NCI-H2081 (cell line): ENCODE data around the gene C9.
"Not testable (repeated sequence)": the region's sequence is repeated elsewhere in the genome, so short reads cannot be mapped to it uniquely, and the experiment has no call there.

Experiments
- DNase-seq, 2 experiments: peaks; one replicate each; lab custom pipeline; 2025; lab: John Stamatoyannopoulos, UW

The C9 gene

GRCh38 chr5:39371367-39371635 lies 7.0 kb upstream of the C9 start:
- no peak for DNase-seq

DNA sequence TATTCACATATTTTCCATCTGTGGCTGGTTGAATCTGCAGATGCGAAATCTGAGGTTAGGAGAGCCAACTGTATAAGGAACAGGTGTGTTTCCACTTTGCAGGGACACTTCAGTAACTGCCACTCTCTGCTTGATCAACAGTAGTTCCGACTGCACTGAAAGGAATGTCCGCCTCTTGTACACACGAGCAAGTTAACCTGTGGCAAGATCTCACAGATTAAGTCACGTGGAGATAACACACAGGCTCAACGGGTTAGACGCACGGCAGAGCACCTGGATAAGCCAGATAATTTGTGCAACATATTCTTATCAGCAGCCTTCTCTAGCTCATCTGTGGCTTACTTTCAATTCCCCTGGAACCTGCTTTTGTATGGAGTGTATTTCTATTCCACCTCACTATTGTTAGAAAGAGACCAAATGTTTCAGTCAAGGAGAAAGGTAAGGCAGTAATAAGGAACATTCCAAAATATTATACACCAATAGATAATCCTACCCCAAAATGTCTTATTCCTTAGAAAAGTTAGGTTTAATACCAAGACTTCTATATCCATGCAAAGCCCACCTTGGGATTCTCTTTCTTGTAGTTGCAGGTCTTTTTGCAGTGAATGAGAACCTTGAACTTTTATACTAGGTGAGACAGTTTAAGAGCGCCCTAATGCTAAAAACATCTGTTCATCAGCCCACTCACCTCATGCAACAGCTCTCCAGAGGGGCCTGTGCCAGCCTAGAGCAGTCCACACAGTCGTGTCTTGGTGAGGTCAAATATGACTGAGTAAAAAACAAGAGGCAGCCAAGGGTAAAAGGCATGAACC lies 6.5 kb upstream of the C9 start:
- DNase-seq = no peak

DNA sequence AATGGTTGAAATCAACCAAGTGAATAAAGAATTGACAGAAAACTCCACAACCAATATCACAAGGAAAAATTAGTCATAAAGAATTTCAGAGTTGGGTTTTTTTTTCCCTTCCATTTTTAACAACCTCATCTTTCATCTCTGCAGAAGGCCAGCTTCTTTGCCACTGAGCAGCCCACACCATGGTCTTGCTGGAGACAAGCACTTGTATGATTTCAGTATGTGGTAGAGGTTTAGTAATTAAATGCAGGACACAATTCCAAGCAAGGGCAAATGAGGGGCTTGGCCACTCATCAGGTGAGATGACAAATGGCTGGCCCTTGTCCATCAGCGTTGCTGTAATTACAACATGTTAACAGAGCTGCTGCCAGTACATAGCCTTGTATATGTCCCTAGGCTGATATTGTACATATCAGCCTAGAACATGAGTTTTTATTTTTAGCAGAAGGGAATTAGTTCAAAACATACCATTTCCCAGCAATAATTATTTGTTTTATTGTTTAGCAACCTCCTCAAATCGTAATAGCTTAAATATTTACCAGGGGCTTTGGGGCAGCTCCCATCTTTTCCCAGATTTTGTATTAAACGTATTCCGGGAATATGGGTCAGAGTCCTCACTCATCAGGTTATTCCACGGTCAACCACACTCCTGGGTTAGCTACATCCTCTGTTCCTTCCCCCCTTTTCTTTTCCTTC lies 5.0 kb upstream of the C9 start:
- no peak for DNase-seq

- DNase-seq = no peak
Observed at GRCh38 chr5:39368116-39368515, 3.8 kb upstream of the C9 start.

DNA sequence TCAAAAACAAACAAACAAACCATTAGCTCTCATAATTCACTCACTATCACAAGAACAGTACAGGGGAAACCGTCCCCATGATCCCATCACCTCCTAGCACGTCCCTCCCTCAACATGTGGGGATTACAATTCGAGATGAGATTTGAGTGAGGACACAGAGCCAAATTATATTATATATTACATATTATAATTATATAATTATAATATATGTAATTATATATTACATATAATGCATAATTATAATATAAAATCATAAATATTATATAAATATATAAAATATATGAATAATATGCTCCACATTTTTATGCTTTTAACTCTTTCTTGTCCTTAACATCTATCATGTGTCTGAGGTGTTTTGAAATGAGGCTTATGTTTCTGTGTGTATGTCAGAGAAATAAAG lies 3.4 kb upstream of the C9 start:
- DNase-seq = no peak

DNA sequence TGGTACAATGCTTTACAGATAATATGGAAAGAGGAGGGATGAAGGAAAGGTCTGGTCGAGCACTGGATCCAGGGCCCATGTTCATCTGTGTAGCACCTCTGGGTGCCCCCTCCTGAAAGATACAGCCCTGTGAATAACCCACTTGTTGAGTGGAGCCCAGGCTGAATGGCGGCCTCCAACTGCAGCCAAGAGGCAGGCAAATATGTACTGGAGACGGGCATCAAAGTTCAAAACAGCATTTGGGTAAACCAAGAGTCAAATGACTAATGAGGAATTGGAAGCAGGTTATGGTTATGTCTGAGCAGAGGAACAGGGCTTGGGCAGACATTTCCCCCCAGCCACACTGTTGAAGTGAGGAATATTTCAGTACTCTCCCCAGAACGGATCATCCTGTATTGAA lies 1.1 kb downstream of the C9 start:
- no peak for DNase-seq

DNA sequence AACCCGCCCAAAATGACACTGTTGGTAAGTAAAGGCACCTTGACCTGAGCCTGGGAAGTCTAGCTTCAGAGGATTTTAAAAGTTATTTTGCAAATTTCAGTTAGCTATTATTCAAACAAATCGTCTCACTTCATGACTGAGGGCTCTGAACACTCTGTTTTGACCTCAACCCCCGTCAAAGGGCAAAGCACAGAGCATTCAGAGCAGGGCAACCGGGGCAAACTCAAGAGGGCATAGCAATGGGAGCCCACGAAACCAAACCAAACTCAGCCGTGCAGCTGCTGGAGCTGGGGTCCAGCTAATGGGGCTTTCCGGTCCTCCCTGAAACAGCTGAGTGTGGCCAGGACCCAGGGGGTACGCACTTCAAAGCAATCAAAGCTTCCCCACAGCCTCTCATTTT lies 1.6 kb downstream of the C9 start:
- no peak for DNase-seq

DNA sequence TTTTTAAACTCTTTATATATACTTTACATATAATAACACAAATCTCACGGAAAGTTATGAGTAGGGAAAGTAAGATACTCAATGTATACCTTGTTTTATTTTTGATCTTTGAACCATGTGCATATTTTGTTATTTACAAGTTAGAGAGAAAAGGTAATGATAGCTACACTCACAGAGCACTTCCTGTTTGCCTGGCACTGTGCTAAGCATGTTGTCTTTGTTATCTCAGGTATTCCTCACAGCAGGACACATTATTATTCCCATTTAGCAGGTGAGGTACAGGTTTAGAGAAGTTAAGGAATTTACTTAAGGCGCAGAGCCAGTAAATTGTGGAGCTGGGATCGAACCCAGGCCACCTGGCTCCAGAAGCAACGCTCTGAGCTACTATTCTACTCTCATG lies 3.0 kb downstream of the C9 start:
- no peak for DNase-seq

DNA sequence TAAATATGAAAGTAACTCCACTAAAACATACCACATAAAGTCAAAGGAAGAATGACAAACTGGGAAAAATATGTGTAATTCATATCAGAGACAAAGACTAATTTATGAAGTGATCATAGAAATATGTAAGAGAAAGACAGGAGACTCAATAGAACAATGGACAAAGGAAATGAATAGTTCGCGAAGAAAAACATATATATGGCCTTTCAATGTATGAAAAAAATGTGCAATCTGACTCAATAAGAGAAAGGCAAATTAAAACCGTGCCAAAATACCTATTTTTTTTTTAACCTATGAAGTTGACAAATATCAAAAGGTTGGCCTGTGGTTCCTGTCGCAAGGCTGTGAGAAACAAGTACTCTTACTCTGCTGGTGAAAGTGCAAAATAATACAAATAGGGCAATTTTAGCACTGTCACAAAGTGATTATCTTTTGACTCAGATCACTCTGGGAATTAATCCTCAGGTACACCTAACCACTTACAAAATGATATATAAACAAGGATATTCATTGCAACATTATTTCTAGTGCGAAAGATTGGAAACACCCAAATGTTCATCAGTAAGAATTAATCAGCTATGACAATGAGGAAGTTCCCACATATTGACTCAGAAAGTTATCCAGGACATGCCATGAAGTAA lies 3.7 kb downstream of the C9 start:
- DNase-seq = no peak

DNA sequence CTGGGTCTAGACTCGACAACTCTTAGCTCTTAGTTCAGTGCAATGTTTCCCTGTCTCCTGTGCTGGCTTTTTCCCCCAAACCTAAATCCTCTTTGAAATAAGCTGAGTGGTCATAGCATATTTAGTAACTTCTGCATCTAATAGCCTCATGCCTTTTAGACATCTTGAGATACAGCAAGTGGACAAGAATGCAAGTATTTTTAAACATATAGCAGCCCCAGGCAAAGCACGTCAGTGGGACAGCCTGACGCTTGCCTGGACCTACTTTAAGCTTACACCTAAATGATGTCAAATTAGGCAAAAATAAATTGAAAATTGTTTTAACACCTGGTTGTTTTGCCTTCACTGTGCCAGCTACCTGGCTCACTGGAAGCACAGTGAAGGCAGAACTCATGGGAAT lies 8.0 kb downstream of the C9 start:
- no peak for DNase-seq

DNA sequence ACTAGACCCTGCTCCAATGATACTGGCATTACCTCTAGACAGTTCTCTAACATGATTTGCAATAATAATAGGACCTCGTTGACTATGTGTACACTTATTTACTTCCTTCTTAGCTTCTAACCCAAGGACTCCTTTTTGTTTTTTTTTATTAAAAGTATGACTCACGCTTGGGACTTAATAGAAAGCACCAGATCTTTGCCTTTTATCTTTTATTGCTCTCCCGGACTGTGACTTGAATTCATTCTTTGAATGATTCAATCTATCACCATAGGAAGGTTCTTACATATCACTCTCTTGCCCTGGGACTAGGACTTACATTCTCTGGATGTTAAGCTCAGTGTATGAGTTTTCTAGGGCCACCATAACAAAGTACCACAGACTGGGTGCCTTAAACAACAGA lies 9.0 kb downstream of the C9 start:
- DNase-seq = no peak

DNA sequence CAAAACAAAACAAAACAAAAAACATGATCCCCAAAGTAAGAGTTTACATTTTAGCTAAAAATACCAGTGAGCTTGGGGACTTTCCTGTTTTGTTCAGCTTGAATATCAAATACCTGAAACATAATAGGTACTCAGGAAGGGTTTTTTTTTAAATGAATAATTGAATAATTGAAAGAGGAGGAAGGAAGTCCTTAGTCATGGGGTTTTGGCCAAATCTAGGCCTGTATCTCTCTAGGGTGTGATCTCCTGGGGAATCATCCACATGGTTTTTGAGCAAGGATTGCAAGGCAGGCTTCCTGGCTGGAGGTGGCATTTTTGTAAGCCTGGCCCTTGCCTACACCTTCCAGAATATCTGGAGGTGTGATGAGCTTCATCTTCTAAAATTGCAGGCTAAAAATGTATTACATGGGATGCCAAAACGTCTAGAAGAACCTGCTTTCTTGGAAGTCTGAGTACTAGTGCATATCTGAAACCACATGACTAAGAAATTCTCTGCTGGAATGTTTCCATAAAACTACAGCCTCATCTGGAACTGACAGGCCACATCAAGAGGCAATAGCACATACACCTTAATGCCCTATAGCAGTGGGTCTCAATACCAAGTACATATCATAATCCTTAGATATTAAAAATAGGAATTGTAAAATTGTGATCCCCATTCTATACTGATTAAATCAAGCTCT lies 10.4 kb downstream of the C9 start:
- no peak for DNase-seq

DNA sequence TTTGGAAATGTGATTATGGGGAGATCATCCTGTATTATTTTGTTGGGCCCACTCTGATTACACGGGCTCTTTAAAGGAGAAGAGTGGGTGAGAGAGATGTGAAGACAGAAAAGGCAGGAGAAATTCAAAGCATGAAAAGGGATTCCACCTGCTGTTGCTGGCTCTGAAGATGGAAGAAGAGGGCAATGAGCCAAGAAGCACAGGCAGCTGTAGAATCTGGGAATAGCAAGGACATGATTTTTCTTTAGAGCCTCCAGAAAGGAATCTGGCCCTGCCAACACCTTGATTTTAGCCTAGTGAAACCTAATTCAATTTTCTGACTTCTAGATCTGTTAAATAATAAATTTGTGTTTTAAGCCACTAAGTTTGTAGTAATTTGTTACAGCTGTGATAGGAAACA lies 11.3 kb downstream of the C9 start:
- DNase-seq = no peak

- no peak for DNase-seq
Observed at GRCh38 chr5:39352170-39352569, 12.1 kb downstream of the C9 start.

DNA sequence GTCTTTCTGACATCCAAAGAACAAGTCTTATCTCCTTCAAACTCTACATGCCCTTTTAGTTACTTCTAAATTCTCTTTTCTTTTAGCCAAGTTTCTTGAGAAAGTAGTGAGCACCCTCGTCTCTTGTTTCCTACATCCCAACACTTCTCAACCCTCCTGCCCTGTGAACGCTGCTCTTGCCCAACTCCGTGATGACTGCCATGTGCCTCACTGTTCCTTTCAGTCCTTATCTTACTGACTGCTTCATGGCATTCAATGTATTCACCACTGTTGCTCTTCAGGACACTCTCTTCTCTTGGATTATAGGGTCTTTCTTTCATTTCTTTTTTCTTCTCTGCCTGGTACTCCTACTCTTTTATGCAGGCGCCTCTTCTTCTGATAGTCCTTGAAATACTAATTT lies 14.8 kb downstream of the C9 start:
- no peak for DNase-seq

DNA sequence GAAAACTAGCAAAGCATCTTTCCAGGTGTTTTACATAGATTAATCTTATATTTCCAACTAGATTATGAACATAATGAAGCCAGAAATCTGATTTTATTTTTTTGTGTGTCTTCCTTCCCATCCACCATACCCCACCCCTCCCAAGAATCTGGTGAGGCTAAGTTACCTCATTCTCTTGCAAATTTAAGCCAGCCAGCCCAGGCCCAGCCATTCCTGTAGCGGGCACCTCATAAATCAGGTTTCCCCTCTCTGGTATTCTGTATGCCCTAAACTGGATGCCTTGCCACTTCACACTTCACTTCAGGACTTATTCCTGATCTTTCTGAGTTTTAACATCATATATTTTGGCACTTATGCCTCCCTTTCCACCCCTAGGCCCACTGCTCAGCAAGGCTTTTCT lies 21.8 kb downstream of the C9 start:
- no peak for DNase-seq

DNA sequence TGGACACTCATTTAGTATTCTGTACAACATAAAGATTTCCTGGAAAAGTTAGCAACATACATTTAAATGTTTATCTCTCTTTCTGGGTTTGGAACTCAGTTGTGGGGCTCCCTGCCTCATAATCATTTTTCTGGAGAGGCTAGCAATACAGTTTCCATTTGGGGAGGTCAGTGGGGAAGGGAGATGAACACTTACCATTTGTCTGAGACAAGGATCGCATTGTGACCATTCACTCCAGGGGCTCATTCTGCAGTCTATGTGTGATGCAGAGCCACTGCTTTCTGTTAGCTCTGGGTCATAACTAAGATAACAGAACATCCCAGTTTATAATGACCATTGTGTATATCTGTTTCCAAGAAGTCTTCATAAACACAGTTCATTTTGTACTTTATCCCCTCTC lies 22.4 kb downstream of the C9 start:
- DNase-seq = no peak

DNA sequence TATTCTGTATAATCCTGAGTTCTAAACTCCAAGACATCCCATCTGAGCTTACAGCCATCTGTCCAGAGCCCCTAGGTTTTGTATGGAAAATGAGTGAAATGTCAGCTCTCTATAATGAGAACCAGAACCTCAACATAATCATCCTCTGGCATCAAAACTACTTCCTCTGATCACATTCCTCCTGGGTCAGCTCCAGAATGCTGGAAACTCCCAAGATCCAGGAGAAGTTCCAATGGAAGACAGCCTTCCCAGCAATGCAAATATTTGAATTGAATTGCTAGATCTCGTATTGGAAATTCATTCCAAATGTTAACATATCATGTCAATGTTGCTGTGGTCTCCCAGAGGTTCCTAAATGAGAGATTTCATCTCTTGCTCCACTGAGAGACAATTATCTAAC lies 23.8 kb downstream of the C9 start:
- DNase-seq = no peak

GRCh38 chr5:39337252-39337915 lies 26.9 kb downstream of the C9 start:
- DNase-seq = no peak

DNA sequence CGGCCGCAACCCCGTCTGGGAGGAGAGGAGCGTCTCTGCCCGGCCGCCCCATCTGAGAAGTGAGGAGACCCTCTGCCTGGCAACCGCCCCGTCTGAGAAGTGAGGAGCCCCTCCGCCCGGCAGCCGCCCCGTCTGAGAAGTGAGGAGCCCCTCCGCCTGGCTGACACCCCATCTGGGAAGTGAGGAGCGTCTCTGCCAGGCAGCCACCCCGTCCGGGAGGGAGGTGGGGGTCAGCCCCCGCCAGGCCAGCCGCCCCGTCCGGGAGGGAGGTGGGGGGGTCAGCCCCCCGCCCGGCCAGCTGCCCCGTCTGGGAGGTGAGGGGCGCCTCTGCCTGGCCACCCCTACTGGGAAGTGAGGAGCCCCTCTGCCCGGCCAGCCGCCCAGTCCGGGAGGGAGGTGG lies 30.0 kb downstream of the C9 start:
- not testable (repeated sequence) for DNase-seq

DNA sequence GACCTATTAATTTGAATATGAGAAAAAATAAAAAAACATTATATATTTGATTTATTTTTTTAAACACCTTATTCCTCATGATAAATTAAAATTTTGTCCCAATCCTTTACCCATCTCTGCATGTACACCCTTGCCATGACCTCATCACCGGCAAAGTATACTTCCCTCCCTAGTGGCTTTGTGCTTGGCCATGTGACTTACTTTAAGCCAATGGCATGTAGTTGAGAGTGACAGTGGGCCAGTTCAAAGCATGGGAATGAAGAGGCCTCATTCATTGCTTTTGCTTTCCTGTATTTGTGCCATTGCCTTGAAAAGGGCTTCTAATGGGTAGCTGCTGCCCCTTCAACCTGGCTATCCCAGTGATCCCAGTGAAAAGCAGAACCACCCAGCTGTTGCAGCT lies 31.2 kb downstream of the C9 start:
- no peak for DNase-seq

- DNase-seq = no peak
Observed at GRCh38 chr5:39331861-39332381, 32.4 kb downstream of the C9 start.
